Colonic mucosa (tissue), 4 donors: ENCODE results near the gene NHLRC1. TPM values are rescaled to one million over a fixed set of nuclear protein-coding genes. Genes with fewer than 3 reads are reported as not detected.

Source experiments
- DNase-seq: peaks from one replicate; pipeline ENCODE4 v3.0.0-alpha.2; 2020
- H3K27ac ChIP-seq: fragments of 200-600 bp; one replicate; pipeline ENCODE4 v1.8.0; 2021
- H3K27me3 ChIP-seq: fragments of 200-600 bp; one replicate; pipeline ENCODE4 v1.8.0; 2021
- H3K36me3 ChIP-seq: fragments of 200-600 bp; one replicate; pipeline ENCODE4 v1.8.0; 2021
- H3K4me1 ChIP-seq: fragments of 200-600 bp; one replicate; pipeline ENCODE4 v1.8.0; 2021; ENCODE audit warnings: mild to moderate bottlenecking
- H3K4me3 ChIP-seq: fragments of 200-600 bp; one replicate; pipeline ENCODE4 v1.8.0; 2021
- H3K9ac ChIP-seq, 2 donors: one replicate each; pipeline ENCODE4 v1.7.0; 2013; ENCODE audit warnings: control low read depth in 2 of 2, low read depth in 2 of 2, low read length in 2 of 2
- H3K9me3 ChIP-seq: fragments of 200-600 bp; one replicate; pipeline ENCODE4 v1.8.0; 2021
- intact Hi-C: fragments of 100-400 bp; cut with DNase I; formaldehyde crosslinking; loops from one replicate; pipeline ENCODE4 v1.14.1; 2022
- total RNA-seq, 2 donors: library from RNA; stranded (reverse); fragmentation: NEBNext Ultra II Directional in 1 of 2; extraction: Animal tissue kit (Norgen Biotek cat#: 25700) in 1 of 2; gene quantifications; one replicate each; pipeline ENCODE4 v1.2.1, GENCODE V29; 2021
- TF ChIP-seq, protein P1 (sequence below): fragments of 200-600 bp; IDR thresholded peaks from one replicate; pipeline ENCODE4 v1.8.0; 2022; ENCODE audit warnings: antibody characterized with exemption, mild to moderate bottlenecking
- donor health status: healthy.
- donor health status: DM: no; HTN: no; CAD: no.
- donor health status: DM: no; HTN: no; CAD: no.

NHLRC1 gene
- total RNA-seq, 2 donors from 2014 or later = 1.6 to 2.5 TPM

DNA sequence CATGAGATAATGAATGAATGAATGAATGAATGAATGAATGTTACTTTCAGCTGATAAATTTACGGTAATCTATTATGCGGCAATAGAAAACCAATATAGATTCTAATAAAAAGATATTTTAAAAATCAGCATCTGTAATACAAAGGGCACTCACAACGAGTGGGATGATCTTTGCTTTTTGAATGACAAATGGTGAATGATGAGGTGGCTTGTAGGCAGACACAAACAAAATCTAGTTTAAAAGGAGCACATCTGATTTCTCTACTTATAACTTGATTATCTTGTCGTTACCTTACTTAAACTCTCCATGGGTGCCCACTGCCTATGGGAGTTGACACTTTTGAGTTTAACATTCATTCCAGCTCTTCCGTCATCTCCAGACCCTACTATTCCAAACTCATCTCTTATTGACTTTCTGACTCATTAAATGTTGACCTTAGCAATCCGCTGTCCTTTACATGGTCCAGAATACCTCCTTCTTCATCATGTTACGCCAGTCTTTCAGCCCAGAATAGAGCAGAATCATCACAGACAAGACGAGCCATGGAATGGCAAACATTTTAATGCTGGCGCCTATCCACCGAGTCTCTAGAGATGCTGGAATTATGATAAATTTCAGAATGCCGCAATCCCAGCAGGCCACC, 41.3 kb downstream of the NHLRC1 start:
- H3K4me1 ChIP-seq = no peaks in the 10 kb centered on the region
- no peak overlapping the region for H3K4me3 ChIP-seq
- no peak overlapping the region for H3K9ac ChIP-seq
- H3K27ac ChIP-seq = no peak overlapping the region
- DNase-seq = no peak
- no peaks in the 10 kb centered on the region for H3K9me3 ChIP-seq
- H3K36me3 ChIP-seq = no peaks in the 10 kb centered on the region
- no peaks in the 10 kb centered on the region for H3K27me3 ChIP-seq
- TF ChIP-seq, protein P1, sequence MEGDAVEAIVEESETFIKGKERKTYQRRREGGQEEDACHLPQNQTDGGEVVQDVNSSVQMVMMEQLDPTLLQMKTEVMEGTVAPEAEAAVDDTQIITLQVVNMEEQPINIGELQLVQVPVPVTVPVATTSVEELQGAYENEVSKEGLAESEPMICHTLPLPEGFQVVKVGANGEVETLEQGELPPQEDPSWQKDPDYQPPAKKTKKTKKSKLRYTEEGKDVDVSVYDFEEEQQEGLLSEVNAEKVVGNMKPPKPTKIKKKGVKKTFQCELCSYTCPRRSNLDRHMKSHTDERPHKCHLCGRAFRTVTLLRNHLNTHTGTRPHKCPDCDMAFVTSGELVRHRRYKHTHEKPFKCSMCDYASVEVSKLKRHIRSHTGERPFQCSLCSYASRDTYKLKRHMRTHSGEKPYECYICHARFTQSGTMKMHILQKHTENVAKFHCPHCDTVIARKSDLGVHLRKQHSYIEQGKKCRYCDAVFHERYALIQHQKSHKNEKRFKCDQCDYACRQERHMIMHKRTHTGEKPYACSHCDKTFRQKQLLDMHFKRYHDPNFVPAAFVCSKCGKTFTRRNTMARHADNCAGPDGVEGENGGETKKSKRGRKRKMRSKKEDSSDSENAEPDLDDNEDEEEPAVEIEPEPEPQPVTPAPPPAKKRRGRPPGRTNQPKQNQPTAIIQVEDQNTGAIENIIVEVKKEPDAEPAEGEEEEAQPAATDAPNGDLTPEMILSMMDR = no peak
- intact Hi-C loops = no loop called here

DNA sequence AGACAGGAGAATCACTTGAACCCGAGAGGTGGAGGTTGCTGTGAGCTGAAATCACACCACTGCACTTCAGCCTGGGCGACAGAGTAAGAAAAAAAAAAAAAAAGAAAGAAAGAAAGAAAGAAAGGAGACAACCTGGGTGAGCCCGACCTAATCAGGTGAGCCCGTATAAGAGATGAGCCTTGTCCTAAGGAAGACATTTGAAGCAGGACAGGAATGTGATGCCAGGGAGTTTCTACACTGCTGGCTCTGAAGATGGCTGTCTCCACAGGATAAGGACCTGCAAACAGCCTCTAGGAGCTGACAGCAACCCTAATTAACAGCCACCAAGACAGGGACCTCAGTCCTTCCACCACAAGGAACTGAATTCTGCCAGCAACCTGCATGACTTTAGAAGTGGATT, 41.9 kb downstream of the NHLRC1 start:
- DNase-seq = no peak
- intact Hi-C loops = no loop called here
- no peaks in the 10 kb centered on the region for H3K4me1 ChIP-seq
- H3K27ac ChIP-seq = no peak overlapping the region
- H3K36me3 ChIP-seq = no peaks in the 10 kb centered on the region
- no peaks in the 10 kb centered on the region for H3K27me3 ChIP-seq
- no peak overlapping the region for H3K9ac ChIP-seq
- TF ChIP-seq, protein P1 = no peak
- H3K9me3 ChIP-seq = no peaks in the 10 kb centered on the region
- H3K4me3 ChIP-seq = no peak overlapping the region

DNA sequence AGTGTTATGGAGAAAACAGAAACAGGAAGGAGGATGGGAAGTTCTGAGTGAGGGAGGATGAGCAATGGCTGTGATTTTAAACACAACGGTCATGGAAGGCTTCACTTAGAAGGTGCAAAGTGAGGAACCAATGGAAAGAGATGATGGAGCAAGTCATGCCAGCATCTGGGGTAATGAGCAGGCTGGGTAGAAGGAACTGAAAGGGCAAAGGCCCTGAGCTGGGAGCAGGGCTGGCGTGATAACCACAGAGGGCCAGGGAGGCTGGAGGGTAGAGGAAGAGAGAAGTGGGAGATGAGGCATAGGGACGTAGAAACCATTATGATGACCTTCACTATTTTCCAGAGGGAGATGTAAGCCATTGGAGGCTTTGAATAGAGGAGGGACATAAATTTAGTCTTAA, 43.6 kb downstream of the NHLRC1 start:
- Histone ChIP-seq H3K4me1 (no peaks in the 10 kb centered on the region), H3K36me3 (no peaks in the 10 kb centered on the region), H3K27me3 (no peaks in the 10 kb centered on the region), H3K9me3 (no peaks in the 10 kb centered on the region), H3K4me3 (no peak overlapping the region), H3K27ac (no peak overlapping the region), H3K9ac (no peak overlapping the region)
- intact Hi-C loops = no loop called here
- TF ChIP-seq, protein P1 = no peak
- DNase-seq = no peak

DNA sequence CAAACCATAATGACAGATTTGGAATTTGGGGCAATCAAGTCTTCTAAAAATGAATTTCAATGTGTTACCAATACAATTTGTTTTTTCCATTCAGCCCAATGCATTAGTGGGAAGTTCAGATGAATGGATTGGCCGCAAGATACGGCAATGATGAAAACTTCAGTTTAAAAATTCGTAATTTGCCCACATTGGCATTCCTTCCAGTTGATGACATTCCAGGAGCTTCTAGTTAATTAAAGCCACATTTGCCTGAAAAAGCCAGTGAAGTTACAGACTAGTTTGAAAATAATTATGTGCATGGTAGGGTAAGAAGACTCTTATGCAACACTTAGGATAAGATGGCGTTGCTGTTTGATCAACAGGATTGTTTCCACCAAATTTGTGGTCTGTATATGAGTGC, 46.2 kb downstream of the NHLRC1 start:
- Histone ChIP-seq H3K4me1 (no peaks in the 10 kb centered on the region), H3K36me3 (no peaks in the 10 kb centered on the region), H3K9me3 (no peaks in the 10 kb centered on the region), H3K4me3 (no peak overlapping the region), H3K27me3 (no peaks in the 10 kb centered on the region), H3K9ac (no peak overlapping the region), H3K27ac (no peak overlapping the region)
- intact Hi-C loops = no loop called here
- TF ChIP-seq, protein P1 = no peak
- DNase-seq = no peak

DNA sequence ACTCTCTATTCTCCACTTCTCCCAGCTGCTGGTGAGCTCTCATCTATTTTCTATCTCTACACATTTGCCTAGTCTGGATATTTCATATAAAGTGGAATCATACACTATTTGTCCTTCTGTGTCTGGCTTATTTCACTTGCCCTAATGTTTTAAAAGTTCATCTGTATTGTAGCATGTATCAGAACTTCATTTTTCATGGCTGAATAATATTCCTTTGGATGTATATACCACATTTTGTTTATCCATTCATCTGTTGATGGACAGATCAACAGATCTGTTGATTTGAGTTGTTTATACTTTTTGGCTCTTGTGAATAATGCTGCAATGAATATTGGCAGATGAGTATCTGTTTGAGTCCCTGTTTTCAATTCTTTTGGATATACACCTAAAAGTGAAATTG, 49.6 kb downstream of the NHLRC1 start:
- Histone ChIP-seq H3K27ac (no peak overlapping the region), H3K4me1 (no peaks in the 10 kb centered on the region), H3K36me3 (no peaks in the 10 kb centered on the region), H3K27me3 (no peaks in the 10 kb centered on the region), H3K9me3 (no peaks in the 10 kb centered on the region), H3K4me3 (no peak overlapping the region), H3K9ac (no peak overlapping the region)
- intact Hi-C loops = no loop called here
- DNase-seq = no peak
- TF ChIP-seq, protein P1 = no peak
